ENCODE data around the gene GIMAP6. TPM values are rescaled to one million over a fixed set of nuclear protein-coding genes. Genes with fewer than 3 reads are reported as not detected.
"Not testable (repeated sequence)": the region's sequence is repeated elsewhere in the genome, so short reads cannot be mapped to it uniquely, and the experiment has no call there.

Gene GIMAP6
- total RNA-seq, 1 donor from 2014 or later, result 169 TPM

DNA sequence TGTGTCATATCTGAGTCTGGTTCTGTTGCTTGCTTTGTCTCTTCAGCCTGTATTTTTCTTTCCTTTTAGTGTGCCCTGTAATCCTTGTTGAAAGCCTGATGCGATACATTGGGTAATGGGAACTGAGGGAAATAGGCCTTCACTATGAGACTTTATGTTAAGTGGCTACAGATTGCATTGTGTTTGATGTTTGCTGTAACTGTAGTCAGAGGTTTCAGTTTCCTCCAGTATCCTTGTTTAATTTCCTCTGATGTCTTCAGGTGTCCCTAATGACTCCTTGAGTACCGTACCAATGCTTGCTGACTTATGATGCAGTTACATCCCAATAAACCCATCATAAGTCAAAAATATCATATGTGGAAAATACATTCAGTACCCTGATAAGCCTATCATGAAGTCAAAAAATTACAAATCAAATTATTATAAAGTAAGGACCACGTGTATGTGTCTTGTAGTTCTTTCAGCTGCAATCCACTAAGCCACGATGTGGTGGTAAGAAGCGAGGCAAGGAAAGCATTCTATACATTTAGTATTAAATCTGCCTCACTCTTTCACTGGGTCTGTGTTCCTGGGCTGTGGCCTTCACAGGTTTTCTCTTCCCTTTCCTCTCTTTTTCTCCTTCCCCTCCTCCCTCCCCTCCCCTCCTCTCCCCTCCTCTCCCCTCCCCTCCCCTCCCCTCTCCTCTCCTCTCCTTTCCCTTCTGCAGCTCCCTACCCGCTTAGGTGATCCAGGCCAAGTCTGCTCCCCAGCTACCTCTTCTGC, 13.3 kb upstream of the GIMAP6 start:
- DNase-seq (ENCODE audit: low read depth in 2 of 2), result no peak

DNA sequence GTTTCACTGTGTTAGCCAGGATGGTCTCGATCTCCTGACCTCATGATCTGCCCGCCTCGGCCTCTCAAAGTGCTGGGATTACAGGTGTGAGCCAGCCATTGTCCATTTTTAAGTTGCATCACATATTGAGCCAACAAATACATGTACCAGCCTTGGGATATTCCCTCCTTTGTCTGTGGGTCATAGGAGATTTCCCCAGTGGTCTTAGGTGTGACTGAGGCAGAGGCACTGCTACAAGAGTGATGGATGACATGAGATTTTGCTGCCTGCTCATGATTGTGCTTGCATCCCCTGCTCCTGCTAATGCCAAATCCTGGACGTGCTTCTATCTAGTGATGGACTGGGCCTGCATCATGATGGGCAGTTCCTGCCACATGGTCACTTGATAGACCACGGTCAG, 10.7 kb upstream of the GIMAP6 start:
- DNase-seq (ENCODE audit: low read depth in 2 of 2), result no peak

DNA sequence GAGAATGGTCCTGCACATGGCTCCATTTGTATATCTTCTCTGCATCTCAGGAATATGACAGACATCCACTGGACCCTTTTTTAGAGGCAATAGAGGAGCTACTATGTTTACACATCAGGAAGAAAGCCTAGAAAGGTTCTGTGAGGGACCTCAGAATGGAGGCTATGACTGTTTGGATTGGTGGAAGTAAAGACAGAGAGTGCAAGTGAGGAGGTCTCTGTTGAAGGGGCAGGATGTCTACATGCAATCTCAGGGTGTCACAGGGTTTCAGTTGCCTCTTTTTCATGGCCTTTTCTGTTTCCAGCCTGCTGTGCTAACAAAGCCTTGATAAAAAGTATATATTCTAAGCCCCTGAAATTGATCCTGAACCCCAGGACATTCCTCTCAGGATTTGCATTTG, 9.7 kb upstream of the GIMAP6 start:
- no peak for DNase-seq (ENCODE audit: low read depth in 2 of 2)

DNA sequence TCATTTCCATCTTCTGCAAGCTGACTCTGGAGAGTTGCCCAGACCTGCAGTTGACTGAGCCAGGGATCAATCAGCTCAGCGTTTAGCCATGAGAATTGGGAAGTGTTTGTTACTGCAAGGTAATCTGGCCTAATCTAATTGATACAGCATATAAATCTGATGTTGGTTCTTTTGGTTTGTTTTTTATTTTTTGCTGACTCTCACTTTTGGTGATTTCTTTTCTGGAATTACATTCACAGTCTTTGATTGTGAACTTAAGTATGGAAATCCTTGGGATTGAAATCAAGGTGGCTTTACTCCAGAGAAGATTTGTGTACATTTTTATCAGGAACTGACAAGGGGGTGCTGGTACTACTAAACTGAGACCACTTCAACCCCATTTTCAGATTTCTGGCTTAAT, 1.7 kb upstream of the GIMAP6 start:
- DNase-seq (ENCODE audit: low read depth in 2 of 2), result no peak

DNA sequence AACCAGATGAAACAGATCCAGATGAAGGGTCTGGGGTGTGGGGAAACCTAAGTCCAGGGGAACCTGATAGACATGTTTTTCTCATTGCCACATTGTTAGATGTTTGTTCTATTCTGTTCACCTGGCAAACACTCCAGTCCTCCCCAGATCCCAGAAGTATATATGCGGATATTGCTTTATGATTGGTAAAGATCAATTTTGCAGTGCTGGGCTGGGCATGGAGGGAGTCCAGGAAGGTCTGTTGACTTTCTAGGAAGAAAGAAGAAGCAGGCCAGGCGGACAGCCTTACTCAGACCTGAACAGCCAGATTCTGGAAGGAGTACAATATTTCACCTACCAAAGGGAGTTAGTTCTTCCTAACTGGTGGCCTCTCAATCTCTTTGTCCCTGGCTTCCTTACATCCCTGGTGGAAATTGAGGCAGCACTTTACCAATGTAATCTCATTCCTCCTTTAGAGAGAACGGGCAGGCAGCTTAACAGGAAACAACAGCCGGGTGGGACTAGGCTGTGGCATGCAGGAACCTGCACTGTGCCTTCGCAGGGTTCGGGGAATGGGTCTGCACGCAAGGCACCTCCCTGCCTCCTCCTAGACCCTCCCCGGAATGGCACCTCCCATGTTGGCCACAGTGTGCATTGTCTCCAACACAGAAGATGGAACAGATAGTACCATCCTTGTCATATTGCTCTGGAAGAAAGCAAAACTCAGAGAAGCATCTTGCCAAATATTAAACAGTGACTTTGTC, 930 bp downstream of the GIMAP6 start:
- peak; percentile 20 to 66 for DNase-seq (ENCODE audit: low read depth in 2 of 2)

DNA sequence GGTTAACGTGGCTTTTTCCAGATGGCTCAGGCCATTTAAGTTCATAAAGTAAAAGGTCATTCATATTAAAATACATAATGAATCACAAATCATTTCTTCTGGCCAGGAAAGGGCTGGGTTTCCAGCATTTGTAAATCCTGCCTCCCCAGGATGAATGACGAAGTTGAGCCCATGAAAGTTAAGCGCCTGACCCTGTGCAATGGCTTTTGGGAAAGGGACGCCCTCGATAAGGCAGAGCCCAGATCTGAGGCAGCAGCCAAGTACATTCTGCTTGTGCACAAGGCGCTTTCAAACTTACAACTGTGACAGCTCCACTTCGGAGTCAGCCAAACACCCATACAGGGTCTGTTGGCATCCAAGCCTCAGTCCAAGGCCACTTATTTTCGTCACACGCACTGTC, 2.8 kb downstream of the GIMAP6 start:
- DNase-seq (ENCODE audit: low read depth in 2 of 2), result peak; percentile 58 to 76

DNA sequence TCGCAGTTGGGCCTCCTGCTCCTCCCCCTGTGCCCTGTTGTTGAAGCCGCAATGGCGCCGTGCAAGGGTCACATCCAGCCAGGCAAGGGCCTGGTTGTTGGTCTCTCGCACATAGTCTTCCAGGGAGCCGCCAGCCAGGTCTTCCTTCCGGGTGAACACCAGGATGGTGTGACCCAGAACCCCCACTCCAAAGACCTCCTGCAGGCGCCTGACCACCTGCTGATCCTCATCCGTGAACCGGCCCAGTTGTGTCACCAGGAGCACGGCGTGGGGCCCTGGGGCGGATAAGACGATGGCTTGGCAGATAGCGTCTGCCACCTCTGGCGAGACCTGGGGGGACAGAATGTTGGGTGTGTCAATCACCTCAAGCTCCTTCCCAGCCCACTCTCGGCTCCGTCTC, 4.2 kb downstream of the GIMAP6 start:
- DNase-seq (ENCODE audit: low read depth in 2 of 2), result no peak

DNA sequence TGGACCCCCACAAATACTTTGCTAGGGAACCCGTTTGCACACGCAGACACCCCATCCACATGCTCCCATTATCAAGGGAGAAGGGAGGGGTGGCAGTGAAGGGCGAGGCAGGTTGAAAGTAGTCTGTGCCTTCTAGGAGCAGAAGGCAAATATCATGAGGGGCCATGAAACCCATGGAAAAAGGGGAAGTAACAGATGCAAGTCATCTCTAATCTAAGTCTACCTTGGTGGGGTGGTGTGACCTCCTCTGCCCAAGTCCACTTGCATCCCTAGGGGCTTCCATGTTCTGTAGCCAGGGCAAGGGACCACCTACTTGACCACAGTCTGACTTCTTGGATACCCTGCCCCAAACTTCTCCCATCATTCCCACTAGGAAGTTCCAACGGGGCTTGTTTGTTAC, 5.5 kb downstream of the GIMAP6 start:
- DNase-seq (ENCODE audit: low read depth in 2 of 2), result no peak

DNA sequence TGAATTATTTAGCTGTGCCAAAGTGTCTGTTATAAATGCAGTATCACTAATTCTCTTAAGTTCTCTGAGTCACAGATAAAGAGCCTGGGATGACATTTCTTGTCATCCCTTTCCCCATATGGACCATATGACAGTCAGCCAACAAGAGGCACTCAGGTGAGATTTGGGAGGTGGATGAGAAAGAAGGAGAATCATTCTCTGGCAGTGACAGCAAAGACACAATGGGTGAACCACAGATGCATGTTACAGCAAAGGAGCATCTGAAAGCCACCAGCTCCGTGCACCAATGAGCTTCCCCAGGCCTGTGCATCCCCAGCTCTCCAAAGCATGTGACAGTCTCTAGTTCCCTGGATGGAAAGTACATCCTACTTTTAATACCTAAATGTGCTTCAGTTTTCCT, 10.8 kb downstream of the GIMAP6 start:
- DNase-seq (ENCODE audit: low read depth in 2 of 2), result no peak

DNA sequence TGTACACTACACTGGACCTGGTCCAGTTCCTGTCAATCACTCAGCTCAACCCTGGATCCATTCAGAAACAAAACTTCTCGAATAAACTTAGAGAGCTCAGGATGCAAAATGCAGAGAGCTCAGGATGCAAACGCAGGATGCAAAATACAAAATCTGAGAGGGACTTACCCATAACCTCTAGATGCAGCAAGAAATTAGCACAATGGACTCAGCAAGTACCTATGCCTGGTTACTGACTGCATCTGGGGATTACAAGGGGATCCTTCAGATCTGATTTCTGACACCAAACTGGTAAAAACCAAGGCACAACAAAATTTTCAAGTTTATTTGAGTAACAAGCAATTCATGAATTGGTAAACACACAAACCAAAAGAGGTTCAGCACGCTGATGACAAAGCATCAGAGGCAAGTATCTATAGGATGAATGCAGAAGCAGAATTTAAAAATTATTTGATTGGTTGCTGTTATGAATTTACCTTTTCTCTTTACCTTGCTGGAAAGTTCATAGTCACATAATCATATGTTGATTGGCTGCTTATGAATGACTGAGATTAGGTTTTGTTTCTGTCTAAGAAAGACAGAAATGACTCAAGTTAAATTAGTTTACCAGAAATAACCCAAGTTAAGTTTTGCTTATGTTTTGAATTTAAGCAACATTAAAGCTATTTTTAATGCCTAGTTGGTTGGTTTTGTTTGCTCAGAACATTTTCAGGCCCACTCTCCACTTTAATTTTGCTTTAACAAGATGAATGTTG, 11.4 kb downstream of the GIMAP6 start:
- no peak for DNase-seq (ENCODE audit: low read depth in 2 of 2)

DNA sequence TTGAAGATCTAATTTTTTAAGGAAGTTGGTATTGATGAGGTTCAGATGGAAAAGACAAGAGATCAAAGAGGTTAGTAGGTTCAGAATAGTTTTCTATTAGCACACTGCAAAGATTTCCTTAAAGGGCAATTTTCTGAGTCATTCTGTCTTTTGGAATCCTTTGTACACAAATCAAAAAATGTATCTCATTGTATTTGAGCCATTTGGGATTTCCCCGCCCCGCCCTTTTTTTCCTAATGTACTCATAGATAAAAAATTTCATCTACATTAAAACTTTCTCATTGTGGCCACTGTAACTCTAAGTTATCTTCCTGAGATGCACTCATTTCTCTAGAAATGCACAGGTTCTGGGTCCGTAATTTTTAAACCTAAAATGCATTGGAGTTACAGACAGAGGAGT, 12.1 kb downstream of the GIMAP6 start:
- DNase-seq (ENCODE audit: low read depth in 2 of 2), result no peak

DNA sequence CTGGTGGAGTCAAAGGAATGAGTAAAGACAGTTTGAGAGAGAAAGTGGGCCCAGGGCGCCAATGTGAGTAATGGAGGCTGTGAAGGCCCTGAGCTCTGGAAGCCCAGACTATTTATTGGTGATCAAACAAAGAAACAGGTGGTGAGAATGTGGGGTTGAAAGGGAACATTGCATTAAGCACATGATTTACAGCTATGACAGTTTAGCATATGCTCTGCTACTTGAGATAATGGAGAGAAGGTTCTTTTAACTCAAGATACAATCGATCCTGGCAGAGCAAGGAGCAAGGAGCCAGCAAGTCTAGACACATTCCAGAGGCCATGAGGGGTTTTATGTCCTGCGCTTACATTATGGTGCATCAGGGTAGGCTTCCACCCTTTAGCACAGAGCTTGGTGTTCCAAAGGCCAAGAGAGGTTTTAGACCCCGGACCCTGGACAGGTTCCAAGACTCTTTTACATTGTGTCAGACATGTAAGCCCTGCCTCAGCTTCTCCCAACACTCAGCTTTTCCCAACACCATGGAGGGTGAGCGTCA, 16.9 kb downstream of the GIMAP6 start:
- not testable (repeated sequence) for DNase-seq (ENCODE audit: low read depth in 2 of 2)

DNA sequence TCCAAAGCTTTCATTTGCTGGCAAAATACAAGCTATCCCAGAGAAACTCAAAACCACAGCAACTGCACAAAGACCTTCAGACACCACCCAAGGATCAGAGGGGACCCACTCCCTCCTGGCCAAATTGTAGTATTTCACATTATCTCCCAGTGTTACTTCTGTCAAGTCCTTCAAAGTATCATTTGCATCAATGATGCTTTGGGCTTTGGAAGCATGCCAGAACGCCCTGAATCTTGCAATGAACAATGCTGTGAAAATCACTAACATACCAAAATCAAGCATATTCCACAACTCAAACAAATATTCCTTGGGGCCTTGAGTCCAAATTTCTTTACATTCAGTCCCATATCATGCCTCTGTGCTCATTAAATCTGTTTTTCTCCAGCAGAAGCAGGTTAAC, 17.8 kb downstream of the GIMAP6 start:
- DNase-seq (ENCODE audit: low read depth in 2 of 2), result not testable (repeated sequence)

DNA sequence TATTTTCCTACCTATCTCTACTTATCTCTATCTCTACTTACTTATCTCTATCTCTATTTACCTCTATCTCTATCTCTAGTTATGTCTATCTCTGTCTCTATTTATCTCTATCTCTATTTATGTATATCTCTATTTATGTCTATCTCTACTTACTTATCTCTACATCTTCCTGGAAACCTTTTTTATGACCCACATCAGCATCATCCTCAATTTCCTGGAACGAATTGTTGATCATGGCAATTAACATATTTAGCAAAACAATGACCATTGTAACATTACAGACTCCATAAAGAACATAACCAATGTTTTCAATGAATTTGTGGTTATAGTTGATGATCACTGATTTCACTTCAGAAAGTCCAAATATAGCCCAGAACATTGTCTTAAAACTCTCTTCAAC, 18.3 kb downstream of the GIMAP6 start:
- no peak for DNase-seq (ENCODE audit: low read depth in 2 of 2)

DNA sequence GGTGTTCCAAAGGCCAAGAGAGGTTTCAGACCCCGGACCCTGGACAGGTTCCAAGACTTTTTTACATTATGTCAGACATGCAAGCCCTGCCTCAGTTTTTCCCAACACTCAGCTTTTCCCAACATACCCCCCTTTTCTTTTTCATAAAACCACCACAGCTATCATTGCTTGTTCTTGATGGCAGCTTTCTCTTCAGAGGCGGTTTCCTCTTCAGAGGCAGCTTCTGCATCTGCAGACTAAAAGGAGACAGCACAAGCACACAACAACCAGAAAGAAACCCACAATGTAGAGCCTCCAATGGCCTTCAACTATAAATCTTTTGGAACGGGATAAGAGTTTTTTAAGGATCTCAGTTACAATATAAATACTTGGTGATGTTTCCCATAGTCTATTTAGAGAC, 19.3 kb downstream of the GIMAP6 start:
- no peak for DNase-seq (ENCODE audit: low read depth in 2 of 2)

DNA sequence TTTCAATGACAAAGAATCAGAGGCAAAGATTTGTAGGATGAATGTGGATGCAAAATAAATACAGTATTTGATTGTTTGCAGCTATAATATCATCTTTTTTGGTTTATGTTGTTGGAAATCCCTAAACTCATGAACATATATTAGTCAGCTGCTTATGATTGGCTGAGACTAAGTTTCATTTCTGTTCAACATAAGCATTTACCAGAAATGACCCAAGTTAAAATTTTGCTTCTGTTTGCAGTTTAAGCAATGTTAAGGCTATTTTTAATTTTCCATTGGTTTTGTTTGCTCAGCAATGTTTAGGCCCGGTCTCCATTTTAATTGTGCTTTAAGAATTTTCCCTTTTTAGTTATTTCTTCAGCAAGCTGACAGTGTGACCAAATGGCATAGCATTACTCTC, 22.0 kb downstream of the GIMAP6 start:
- DNase-seq (ENCODE audit: low read depth in 2 of 2), result no peak

DNA sequence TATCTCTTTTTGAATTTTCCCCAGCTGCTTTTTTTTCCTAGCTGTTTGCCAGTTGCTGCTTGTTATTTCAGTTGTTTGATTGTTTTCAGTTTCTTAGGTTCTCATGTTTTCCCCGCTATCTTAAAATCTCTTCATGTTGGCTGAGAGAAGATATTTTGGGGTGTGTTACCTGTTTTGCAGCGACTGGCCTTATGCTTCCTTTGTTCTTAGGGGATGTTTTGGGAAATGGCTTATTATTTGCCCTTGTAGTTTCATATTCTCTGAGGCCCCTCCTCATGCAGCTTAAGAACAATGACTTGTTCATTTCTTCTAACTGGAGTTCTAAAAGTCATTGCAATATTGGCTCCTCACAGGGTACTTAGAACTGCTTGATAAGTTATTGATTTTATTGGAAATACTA, 28.6 kb downstream of the GIMAP6 start:
- DNase-seq (ENCODE audit: low read depth in 2 of 2), result peak; percentile 9 to 47

DNA sequence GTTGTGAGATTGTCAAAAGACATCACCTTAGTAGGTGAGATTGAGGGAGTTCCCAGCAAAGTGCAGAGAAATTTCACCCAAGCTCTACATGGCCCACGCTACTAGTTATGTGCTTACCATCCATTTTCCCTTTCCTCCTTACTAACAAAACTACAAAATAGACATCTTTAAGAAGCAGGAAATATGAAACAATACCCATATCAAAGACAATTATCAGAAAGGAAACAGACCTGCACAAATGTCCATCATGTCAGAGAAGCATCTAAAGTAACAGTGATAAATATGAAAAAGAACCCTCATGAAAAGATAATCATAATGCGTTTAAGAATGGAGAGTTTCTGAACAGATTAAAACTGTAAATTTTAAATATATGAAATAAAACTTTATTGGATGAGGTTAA, 36.8 kb downstream of the GIMAP6 start:
- DNase-seq (ENCODE audit: low read depth in 2 of 2), result peak in 1 of 2 donors; percentile 36

DNA sequence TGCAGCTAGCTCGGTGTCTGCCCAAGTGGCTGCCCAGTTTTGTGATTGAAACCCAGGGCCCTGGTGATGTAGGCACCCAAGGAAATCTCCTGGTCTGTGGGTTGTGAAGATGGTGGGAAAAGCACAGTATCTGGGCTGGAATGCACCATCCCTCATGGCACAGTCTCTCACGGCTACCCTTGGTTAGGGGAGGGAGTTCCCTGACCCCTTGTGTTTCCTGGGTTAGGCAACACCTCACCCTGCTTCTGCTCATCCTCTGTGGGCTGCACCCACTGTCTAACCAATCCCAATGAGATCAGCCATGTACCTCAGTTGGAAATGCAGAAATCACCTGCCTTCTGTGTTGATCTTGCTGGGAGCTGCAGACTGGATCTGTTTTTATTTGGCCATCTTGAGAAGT, 37.4 kb downstream of the GIMAP6 start:
- no peak for DNase-seq (ENCODE audit: low read depth in 2 of 2)

DNA sequence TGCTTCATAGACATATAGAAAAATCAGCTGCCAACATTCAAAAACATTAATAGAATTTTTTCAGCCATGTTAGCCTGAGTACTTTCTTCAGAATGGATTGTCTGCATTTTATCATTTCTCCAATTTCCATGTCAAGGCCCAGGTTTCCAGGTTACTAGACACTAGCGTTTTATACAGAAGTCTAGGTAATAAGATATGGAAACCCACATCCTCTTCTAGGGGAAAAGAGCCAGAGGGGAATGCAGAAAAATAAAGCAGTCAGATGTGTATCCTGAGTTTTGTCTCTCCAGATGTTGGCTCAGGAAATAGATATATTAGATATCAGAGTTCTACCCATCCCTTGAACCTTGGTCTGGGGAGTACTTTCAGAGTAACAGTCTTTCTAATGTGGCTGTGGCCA, 44.6 kb downstream of the GIMAP6 start:
- DNase-seq (ENCODE audit: low read depth in 2 of 2), result peak in 1 of 2 donors; percentile 70

DNA sequence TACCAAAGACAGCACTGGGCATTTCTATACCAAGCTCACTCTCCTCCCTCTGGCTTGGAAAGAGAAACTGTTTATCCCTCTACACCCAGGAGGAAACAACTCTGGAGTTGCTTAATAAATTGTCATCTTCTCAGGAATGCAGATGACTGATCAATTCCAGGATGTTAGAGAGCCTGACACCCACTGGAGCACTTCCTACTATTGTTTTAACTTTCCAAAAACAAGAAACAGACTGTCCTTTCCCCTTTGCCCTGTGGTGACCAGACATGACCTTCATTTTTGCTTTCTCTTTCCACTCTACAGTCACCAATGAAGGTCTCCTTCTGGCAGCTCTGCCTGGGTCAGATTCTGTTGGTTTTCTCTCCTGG, 45.4 kb downstream of the GIMAP6 start:
- peak; percentile 93 to 96 for DNase-seq (ENCODE audit: low read depth in 2 of 2)

DNA sequence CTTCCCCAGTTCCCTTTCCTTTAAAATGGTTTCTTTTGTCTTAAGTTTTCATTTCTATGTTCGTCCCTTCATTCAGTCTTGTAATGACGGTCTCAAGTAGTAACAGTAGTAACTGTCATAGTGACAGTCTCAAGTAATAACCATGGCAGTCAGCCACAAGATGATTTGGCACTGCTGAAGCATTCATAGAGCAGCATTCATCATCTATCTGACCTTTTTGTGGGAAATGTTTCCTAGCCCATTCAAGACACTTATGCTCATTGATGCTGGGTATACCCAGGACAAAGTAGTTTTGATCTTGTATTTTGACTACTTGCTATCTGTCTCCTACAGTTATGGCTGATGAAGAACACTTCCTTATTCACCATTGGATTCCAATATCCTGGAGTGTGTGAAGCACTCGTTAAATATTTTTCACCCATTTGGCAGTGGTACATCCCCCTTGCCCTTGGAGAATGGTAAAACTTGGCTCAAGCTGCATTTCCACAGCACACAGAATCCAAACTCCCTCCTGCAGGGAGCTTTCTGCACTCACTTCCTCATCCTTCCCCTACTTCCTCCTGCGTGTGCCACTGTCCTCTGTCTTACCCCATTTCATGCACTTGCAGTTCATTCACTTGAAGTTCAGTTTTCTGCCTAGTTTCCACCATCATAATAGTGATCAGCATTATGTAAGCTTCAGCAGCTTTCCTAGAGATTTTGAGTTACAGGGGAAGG, 46.0 kb downstream of the GIMAP6 start:
- DNase-seq (ENCODE audit: low read depth in 2 of 2), result peak in 1 of 2 donors; percentile 34
